Stimulated activated CD8-positive, alpha-beta memory T cell treated with anti-CD3 and anti-CD28 coated beads, Interleukin-2, amount 100 ng/mL, for 48 hours (primary cell): Measurements from ENCODE around the gene TMUB2.
"Not testable (repeated sequence)": the region's sequence is repeated elsewhere in the genome, so short reads cannot be mapped to it uniquely, and the experiment has no call there.

Experiments
- DNase-seq, 2 donors: peaks; one replicate each; pipeline ENCODE4 v3.0.0-alpha.2; 2020; ENCODE audit warnings: low read depth in 2 of 2

TMUB2 gene

DNA sequence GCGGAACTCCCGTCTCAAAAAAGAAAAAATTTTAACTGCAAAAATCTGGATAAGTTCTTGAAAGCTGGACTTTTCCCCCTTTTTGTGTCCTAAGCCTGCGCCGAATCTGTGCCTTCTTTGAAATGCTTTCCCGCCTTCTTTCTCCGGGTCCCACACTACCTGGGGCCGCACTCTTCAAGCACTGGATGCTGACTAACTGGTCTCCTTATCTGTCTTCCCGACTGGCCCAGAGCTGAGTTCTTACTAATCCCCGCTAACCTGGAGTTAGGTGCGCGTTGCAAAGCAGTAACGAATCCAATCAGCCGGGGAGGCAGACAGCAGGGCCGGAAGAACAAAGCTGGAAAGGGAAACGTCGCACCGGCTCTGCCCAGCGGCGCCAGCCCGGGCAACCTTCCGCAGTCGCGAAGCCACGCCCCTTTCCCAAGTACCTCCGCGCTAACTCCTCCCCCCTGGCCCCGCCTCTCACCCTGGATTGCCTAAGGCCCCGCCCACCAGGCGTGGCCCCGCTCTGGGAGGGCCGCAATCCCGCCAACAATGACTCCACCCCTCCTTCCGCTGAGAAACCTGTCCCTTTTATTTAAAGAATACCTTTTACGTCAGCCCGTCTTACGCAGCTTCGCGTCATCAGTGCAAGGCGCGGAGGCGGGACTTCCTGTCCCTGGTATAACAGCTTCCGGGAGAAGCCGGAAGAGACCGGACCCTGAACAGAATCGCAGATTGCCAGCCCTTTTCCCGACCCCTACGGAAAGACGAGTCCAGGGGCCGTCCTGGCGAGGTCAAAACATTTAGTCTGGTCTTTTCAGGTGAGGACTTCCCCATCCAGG is at the start of gene TMUB2:
TSS of gene TMUB2 (plus strand) at position 666 of the 824 bp plus-strand sequence. CDS start 737 bp downstream, outside the sequence.
- DNase-seq, result peak; percentile 99

GRCh38 chr17:44137891-44138709 is 48.7 kb upstream of the TMUB2 start:
- peak; percentile 42 to 68 for DNase-seq

GRCh38 chr17:44143921-44144320 is 42.9 kb upstream of the TMUB2 start:
- DNase-seq, result not testable (repeated sequence)

DNA sequence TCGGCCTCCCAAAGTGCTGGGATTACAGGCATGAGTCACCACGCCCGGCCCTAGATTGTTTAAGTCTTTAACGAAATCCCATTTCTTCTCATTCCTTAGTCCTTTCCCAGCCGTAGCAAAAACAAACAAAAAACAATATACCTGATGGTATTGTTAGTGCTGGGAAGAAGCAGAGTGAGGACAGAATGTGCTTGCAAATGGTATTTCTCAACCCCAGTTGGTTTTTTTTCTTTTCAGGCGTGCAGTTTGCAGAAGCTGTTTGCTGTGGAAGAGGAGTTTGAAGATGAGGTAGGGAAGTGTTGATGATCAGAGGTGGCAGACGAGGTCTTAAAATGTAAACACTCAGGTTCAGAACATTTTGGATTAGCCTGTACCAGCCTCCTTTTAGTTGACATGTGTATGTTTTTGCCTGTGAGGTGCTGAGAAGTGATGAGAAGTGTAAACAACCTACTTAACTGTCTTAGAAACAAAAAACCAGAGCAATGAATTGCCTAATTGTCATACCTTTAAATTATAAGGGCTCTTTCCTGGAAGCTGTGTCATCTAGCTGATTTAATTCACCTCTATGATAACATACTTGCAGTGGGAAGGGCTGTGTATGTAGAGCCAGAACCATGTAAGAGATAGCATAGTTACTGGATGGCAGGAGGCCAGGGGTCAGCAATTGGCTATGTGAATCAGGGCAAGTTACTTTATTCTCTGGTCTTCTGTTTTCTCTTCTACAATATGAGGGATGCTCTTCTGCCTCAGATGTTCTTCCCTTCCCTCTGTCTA is 41.6 kb upstream of the TMUB2 start:
- DNase-seq, result no peak

DNA sequence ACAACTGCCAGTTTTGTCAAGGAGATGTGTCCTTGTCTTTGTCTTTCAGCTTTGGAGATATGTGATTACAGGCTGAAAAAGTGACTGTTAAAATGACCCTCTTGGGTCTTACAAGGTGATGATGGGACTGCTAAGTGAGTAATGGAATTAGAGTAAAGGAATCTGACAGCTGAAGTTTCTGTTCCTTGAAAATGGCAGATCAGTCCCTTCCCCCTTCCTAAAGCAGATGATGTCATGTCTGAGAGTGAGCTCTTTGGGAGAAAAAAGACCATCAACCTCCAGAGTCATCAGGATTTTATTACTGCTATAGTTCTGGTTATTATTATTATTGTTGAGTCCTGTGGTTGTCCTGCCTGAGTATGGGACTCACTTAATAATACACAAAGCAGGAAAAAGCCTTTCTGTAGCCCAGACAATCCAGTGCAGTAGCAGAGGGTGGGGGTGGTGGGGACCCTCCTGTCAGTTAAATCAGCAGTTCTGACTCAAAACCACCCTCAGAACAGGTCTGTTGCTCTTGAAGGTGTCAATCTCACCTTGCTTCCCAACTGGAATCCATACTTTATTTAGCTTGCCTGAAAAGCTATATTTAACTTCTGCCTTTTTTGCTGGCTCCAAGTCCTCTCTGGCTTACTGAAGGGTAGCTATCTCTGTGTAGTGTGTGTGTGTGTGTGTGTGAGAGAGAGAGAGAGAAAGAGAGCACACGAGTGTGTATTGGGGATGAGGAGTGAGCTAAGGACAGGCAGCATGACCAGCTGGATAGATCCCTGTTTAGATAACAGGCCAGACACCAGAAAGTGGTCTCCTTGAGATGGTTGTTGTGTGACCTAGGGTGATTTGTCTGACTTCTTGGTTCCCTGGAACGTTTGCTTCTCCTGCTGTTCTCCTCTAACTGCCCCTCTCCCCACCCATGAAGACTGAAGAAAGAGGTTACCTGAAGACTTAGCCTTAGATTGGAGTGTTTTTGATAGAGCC is 40.1 kb upstream of the TMUB2 start:
- DNase-seq, result no peak

DNA sequence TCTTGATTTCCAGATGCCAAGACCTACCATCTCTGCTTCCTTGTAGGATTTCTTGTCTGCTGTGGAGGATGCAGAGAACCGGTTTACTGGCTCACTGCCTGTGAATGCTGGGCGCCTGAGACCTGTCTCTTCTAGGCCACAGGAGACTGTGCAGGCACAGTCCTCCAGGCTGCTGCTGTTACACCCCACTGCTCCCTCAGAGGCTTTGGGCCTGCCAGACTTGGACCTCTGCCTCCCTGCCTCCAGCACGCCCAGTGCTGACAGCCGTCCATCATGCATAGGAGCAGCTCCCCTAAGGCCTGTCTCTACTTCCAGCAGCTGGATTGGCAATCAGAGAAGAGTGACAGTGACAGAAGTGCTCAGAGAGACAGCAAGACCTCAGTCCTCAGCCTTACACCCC is 39.0 kb upstream of the TMUB2 start:
- no peak for DNase-seq

DNA sequence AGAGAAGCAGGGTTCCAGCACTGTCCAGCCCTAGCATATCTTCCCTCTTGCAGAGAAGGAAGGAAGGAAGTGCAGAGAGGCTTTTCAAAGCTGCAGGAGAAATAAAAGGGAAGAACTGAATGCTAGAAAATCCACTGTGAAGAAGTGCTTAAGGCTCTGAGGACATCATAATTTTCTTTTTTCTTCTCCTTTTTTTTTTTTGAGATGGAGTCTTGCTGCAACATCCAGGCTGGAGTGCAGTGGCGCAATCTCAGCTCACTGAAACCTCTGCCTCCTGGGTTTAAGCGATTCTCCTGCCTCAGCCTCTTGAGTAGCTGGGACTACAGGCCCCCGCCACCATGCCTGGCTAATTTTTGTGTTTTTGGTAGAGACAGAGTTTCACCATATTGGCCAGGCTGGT is 37.7 kb upstream of the TMUB2 start:
- DNase-seq, result not testable (repeated sequence)

GRCh38 chr17:44149750-44150329 is 36.9 kb upstream of the TMUB2 start:
- DNase-seq, result no peak

- no peak for DNase-seq
Observed at GRCh38 chr17:44152875-44153274, 33.9 kb upstream of the TMUB2 start.

DNA sequence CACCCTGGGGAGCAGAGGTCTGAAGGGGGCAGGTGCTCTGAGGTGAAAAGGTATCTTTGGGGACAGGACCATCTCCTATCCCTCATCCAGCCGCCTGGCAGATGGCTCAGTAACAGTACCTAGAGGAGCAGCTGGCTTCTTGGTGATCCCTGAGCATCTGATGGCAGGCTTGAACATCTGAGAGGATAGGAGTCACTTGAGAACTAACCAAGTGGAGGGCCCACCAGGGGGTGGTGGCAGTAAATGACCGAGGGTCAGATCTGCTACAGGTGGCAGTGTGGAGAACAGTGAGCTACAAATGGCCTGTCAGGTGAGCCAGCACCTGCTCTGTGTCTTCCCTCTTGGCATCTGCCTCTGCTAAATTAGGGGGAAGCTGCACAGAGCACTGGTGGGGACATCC is 31.3 kb upstream of the TMUB2 start:
- no peak for DNase-seq

DNA sequence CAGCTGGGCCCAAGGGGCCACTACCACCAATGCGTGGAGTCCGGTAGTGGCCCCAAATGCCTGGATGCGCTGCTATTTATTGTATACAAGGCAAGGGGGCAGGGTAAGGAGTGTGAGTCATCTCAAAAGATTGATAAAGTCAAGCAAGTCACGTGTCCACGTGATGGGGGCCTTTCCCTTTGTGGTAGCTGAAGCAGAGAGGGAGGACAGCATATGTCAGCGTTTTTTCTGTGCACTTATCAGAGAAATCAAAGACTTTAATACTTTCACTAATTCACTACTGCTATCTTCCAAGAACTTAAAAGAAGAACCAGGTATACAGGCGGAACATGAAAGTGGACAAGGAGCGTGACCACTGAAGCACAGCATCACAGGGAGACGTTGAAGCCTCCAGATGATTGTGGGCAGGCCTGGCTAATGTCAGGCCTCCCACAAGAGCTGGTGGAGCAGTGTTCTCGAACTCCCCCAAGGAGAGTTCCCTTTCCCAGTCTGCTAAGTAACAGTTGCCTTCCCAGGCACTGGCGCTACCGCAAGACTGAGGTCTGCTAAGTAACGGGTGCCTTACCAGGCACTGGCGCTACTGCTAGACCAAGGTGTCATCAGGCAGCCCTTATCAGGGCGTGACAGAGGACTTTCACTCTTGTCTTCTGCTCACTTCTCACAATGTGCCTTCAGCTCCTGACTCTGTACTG is 27.1 kb upstream of the TMUB2 start:
- no peak for DNase-seq

DNA sequence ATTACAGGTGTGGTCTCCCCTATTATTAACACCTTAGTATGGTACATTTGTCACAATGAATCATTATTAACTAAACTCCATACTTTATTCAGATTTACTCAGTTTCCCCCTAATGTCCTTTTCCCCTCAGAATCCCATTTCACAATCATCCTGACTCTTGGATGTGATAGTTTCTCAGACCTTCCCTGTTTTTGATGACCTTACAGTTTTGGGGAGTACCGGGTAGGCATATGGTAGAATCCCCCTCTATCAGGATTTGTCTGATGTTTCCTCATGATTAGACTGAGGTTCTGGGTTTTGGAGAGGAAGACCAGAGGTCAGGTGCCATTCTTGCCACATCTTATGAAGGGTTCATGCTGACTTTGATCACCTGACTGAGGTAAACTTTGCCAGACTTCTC is 22.3 kb upstream of the TMUB2 start:
- no peak for DNase-seq

GRCh38 chr17:44167181-44167861 is 19.5 kb upstream of the TMUB2 start:
- DNase-seq, result no peak

GRCh38 chr17:44170135-44170498 is 16.7 kb upstream of the TMUB2 start:
- no peak for DNase-seq

DNA sequence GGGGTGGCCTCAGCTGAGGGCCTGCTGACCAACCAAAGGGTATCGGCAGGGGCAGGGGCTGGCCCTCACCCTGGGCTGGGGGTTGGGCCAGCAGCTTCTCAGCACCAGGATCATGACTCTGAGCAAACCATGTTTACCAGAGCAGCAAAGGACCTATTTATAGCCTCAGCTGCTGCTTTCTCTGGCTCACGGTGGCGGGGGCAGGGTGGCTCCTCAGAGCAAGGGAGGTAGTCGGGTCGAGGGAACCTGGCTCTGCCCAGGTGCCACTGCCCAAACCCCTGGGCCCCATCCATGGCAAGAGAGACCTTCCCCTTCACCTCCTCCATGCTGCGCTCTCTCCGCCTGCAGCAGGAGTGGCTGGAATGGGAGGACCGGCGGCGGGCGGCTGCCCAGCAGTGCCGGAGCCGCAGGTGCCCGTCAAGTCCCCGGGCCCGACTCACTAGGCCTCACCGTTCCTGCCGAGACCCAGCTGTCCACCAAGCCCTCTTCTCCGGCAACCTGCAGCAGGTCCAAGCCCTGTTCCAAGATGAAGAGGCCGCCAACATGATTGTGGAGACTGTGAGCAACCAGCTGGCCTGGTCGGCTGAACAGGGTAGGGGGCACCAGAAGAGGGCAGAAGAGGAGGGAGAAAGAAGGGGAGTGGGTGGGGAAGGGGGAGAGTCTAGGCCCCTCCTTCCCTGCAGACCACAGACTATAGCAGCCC is 16.1 kb upstream of the TMUB2 start, which contains the start of gene ASB16:
TSS of gene ASB16 (plus strand) at position 206 of the 703 bp plus-strand sequence. CDS start at position 292, 86 bp downstream.
- no peak for DNase-seq

DNA sequence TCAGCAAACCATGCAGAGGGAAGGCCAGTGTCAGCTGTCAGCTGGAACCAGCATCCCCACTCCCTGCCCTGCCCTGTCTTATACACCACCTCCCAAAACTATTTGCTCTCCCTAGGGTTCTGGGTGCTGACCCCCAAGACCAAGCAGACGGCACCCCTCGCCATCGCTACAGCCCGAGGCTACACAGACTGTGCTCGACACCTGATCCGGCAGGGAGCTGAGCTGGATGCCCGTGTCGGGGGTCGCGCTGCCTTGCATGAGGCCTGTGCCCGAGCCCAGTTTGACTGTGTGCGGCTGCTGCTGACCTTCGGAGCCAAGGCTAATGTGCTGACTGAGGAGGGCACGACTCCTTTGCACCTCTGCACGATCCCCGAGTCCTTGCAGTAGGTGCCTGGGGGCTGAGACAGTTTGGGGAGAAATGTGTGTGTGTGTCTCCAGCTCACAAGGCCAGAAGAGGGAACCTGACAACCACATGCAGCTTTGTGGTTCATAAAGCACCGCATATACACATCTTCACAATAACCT is 14.8 kb upstream of the TMUB2 start:
- no peak for DNase-seq

- DNase-seq, result no peak
Observed at GRCh38 chr17:44174427-44174826, 12.3 kb upstream of the TMUB2 start.

GRCh38 chr17:44176257-44176656 is 10.5 kb upstream of the TMUB2 start:
- DNase-seq, result no peak
